GM19025 (cell line): Measurements from ENCODE around the gene KCTD20.

Source experiments
- ATAC-seq: cut with Tn5 transposase; IDR thresholded peaks from one replicate; pipeline ENCODE4 v1.9.1; 2021; ENCODE audit warnings: mild to moderate bottlenecking, low read depth, moderate library complexity; ENCODE audit not compliant: unreplicated experiment

KCTD20 gene

DNA sequence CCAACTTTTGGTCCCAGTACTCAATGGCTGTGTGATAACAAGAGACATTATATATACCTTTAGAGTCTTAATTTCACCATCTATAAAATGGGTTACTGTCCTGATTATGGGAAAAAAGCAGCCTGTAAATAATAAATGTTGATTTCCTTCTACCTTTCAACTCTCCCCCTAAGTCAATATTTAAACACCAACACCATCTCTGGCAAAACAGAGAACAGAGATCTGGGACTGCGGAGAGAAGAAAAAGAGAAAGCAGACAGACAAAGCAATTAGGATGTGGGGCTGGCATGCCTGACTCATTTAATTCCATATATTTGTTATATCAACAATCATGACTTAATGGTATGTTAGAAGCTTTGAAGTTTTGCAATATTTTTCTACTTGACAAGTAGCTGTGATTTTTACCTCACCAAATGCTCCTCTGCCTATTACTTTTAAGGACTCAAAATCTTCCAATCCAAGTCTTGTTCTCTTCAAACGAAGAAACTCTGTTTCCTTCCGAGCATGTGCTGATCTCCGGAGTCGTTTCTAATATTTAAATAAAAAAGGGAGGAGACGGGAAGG is 81.2 kb downstream of the KCTD20 start:
- no peak for ATAC-seq

DNA sequence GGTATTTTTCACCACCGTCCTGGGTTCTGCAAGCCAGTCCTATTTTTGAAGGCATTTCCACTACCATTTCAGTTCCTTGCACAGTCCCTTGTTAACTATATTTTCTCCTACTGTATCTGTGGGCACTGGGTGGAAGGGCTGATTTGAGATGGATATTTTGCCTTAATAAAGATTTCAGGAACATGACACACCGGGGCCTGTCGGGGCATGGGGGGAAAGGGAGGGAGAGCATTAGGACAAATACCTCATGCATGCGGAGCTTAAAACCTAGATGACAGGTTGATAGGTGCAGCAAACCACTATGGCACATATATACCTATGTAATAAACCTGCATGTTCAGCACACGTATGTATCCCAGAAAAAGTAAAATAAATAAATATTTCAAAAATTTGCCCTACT is 82.1 kb downstream of the KCTD20 start:
- no peak for ATAC-seq

DNA sequence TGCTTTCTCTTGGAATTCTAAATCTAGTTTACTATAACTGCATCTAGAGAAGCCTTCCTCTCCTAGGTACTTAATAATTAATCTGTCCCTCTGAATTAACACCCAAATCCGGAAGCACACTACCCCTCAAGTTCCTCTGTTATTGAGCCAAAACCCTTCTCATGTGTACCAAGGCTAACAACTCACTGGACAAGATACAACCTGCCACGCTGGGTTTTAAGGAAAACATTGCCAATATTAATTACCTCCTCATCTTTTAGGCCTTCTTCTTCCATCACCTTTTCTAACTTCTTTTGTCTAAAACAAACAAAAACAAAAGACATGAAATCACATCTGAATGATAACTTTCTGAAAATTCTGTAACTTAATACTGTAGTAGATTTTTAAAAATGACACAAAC is 82.5 kb downstream of the KCTD20 start:
- no peak for ATAC-seq

DNA sequence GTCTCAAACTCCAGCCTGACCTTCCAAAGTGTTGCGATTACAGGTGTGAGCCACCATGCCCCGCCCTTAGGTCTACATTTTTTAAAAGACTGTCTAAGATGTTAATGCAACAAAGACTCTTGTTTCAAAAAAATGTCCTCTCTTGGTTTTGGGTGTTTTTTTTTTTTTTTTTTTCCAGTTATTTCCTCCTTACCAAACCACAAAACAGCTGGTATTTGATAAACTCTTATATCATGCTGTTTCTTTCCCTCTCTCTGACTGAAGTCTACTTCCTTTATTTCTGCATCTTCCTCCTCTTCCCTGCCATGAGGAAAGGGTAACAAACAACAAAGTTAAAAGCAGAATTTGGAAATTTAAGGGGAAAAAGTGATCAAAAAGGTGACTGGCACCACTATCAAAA is 83.3 kb downstream of the KCTD20 start:
- ATAC-seq = no peak

DNA sequence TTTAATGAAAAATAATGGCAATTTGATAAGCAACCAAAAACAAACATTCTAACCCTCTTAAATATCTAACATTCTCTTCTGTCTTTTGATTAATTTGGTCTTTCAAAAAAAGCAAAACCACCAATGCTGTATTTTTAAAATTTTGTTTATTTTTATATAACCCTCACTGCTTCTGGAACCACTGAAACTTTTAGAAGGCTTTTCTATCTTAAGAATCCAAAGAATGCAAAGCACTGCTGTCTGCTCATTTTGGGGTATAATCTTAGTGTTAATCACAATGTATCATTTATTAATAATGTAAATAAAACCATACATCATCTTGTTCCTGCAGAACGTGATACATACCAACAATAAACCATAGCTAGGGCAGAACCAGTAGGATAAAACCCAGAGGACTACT is 90.5 kb downstream of the KCTD20 start:
- no peak for ATAC-seq

DNA sequence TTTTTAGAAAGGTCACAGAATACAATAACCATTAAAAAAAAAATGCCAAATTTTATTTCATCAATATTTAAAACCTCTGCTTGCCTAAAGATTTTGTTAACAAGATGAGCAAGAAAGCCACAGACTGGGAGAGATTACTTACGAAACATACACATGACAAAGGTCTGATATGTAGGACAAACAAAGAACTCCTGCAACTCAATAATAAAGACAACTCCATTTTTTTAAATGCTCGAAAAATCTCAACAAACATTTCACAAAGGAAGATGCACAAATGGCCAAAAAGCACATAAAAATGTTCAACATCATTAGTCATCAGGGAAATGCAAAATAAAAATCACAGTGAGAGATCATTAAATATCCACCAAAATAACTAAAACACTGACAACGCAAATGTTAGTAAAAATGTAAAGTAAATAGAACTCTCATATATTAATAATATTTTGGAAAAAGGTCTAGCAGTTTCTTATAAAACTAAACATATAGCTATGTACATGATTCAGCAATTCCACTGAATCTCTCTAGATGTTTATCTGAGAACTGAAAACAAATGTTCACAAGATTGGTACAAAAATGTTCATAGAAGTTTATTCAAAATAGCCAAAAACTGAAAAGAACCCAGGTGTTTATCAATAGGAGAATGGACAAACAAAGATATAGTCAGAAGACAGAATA is 94.2 kb downstream of the KCTD20 start:
- no peak for ATAC-seq

DNA sequence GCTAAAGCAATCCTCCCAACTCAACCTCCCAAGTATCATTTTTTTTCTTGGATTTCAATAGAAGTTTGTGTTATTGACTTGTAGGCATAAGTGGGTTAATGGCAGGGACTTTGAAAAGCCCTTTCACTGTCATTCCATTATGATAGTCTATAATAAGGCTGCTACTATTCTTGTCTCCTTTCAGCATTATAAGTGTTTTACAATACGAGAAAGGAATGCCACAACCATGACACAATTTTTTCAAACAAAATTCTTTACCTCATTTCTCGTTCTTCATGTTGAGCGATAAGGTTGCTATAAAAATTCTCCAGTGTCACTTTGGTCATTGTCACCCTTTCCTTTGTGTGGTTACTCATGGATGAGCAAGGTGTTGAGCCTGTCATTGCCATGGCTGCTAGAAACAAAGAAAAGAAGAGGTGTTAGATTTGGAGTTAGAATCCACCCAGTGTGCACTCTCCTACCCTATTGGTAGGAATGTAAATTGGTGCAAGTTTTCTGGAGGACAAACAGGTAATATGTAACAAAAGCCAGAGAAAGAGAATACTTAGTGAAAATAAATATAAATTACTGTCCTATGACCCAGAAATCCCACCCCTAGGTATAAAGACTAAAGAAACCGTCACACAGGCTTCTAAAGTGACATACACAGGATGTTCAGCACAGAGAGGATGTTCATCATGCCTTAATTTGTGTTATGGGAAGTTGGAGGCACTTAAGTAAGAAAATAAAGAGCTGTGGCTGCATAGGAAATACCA is 97.2 kb downstream of the KCTD20 start:
- no peak for ATAC-seq
